RPMI8226 (cell line): Measurements from ENCODE around the gene RALGPS1.

Source experiments
- DNase-seq: peaks from one replicate; pipeline ENCODE4 v3.0.0-alpha.2; 2015

RALGPS1 gene

GRCh38 chr9:127215268-127216209 is 301.0 kb downstream of the RALGPS1 start:
- DNase-seq, result no peak

GRCh38 chr9:127216210-127216887 is 301.8 kb downstream of the RALGPS1 start:
- no peak for DNase-seq

GRCh38 chr9:127216888-127217217 is 302.3 kb downstream of the RALGPS1 start:
- DNase-seq, result no peak

- DNase-seq, result no peak
Measured at GRCh38 chr9:127218818-127219217, 304.2 kb downstream of the RALGPS1 start.

GRCh38 chr9:127219520-127219919 is 304.9 kb downstream of the RALGPS1 start:
- DNase-seq, result no peak

GRCh38 chr9:127221695-127222094 is 307.1 kb downstream of the RALGPS1 start:
- peak; percentile 62 for DNase-seq

GRCh38 chr9:127222388-127223095 is 308.0 kb downstream of the RALGPS1 start:
- no peak for DNase-seq

GRCh38 chr9:127223266-127223665 is 308.7 kb downstream of the RALGPS1 start:
- no peak for DNase-seq

- DNase-seq, result no peak
Measured at GRCh38 chr9:127223810-127224177, 309.2 kb downstream of the RALGPS1 start.

GRCh38 chr9:127224178-127224882 is 309.7 kb downstream of the RALGPS1 start:
- DNase-seq, result peak; percentile 97

- peak; percentile 97 for DNase-seq
Measured at GRCh38 chr9:127224883-127225739, 310.5 kb downstream of the RALGPS1 start.

- peak; percentile 23 for DNase-seq
Measured at GRCh38 chr9:127225801-127226625, 311.4 kb downstream of the RALGPS1 start.

- DNase-seq, result no peak
Measured at GRCh38 chr9:127229691-127230417, 315.3 kb downstream of the RALGPS1 start.

GRCh38 chr9:127231666-127232065 is 317.1 kb downstream of the RALGPS1 start:
- no peak for DNase-seq

GRCh38 chr9:127232833-127233549 is 318.4 kb downstream of the RALGPS1 start:
- DNase-seq, result no peak

GRCh38 chr9:127233550-127233949 is 319.0 kb downstream of the RALGPS1 start:
- no peak for DNase-seq

GRCh38 chr9:127233989-127234388 is 319.4 kb downstream of the RALGPS1 start:
- no peak for DNase-seq

GRCh38 chr9:127237801-127238200 is 323.2 kb downstream of the RALGPS1 start:
- no peak for DNase-seq

- DNase-seq, result no peak
Measured at GRCh38 chr9:127241354-127241753, 326.8 kb downstream of the RALGPS1 start.
